GM19099 (cell line): ENCODE results near the gene SLC27A2.

ENCODE experiments used
- POLR2A ChIP-seq: IDR thresholded peaks from 3 replicates; pipeline ENCODE4 v1.6.1; 2011; ENCODE audit warnings: low read depth; ENCODE audit not compliant: insufficient read length; ENCODE audit errors: extremely low read depth

SLC27A2 gene

DNA sequence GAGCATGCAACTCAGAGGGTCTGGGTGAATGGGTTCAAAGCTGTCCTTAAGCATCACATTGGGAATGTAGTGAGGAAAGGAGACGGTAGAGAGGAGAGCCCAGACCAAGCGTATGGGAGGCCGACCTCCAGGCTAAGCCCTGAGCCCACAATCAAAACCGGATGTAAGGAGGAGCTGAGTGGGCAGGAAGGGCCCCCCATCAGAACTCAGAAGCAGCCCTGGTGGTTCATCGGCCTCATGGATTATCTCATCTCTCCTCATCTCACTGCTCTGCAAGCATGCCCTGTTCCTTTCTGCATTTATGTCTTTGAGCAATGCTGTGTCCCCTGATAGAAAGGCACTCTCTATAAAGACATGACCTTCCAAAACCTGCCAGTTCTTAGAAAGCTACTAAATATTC is 77.3 kb downstream of the SLC27A2 start:
- no peak for TF ChIP-seq POLR2A

DNA sequence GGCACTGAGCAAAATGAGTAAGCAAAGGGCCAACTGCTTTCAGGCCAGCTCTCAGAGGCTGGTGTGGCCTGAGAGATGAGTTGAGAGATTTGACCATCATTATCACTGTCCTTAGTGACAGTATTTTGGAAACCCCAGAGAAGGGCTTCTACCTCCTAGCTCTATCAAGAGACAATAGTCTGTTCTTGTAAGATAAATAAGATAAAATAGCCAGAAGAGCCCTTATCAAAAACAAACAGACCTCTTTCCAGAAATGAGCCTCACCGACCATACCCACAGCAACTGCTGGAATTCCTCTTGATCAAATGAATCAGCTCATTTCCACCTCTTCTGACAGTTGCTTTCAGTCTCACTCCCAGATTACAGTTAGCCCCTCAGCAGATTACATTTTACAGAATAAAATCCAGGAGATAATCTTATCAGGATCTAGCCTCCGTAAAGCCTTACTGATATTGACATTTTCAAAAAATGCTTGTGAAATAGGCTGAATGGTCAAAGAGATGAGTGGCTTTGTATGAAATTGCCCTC is 79.0 kb downstream of the SLC27A2 start:
- TF ChIP-seq POLR2A, result no peak

DNA sequence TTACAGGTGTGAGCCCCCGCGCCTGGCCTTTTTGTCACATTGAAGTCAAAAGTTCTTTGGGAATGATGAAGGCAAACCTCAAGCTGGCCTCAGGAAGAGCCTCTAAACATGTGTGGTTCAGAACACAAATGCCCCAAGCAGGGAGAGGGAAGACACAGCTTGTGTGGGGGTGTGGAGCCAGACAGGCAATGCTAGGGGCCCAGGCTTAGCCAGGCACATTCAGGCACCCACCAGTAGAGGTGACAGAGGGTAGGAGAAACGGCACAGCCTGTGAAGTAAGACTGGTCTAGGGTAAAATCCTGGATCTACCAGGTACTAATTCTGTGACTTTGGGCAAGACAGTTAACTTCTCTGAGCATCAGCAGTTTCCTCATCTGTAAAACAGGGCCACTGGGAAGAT is 80.0 kb downstream of the SLC27A2 start:
- TF ChIP-seq POLR2A, result no peak

DNA sequence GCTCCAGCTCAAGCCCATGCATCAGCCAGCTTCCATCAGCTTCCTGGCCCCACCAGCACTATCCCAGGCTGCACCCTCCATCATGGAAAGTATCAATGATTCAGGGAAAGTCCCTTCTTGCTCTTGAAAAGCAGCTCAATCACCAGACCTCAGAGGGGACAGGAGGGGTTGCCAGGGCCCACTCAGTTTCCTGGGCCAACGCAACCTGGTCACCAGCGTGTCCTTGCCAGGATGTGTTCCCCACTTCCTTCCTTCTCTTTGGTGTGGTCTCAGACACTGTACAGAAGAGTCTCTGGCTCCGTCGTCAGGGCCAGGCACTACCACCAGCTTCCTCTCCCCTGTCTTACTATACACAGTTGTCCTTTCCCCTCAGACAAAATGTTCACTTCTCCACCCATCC is 80.5 kb downstream of the SLC27A2 start:
- TF ChIP-seq POLR2A, result no peak

DNA sequence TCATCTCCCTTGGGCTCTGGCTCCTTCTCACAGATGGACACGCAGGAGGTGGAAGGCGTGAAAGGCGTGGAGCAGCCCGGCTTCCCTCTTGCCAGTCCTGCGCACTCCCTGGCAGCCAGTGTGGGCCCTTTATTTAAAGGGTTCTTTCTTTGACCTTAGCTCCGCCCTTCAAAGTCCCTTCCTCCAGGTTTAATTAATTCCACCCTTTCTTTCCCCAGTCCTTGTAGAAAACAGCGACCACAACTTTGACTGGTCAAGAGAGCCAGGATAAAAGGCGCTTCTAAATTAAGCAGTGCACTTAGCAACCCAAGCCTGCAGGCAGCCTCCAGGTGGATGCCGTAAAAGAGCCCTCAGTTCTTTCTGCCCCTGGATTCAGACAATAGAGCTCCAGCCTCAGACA is 83.6 kb downstream of the SLC27A2 start, which contains the start of gene HDC:
Gene HDC (minus strand): TSS at position 107 of the 400 bp plus-strand sequence. CDS start 103 bp downstream, at position 4.
- TF ChIP-seq POLR2A, result no peak

DNA sequence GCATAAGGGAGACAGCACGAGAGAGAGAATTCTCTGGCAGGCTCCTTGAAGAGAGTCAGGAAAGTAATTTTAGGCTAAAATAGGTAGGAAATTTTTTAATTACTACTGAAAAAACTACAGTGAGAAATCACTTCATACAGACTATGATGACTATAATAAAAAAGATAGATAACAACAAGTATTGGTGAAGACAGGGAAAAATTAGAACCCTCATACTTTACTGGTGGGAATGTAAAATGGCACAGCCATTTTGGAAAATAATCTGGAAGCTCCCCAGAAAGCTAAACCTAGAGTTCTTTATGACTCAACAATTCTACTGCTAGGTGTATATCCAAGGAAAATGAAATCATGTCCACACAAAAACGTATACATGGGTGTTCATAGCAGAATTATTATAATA is 85.6 kb downstream of the SLC27A2 start:
- no peak for TF ChIP-seq POLR2A

DNA sequence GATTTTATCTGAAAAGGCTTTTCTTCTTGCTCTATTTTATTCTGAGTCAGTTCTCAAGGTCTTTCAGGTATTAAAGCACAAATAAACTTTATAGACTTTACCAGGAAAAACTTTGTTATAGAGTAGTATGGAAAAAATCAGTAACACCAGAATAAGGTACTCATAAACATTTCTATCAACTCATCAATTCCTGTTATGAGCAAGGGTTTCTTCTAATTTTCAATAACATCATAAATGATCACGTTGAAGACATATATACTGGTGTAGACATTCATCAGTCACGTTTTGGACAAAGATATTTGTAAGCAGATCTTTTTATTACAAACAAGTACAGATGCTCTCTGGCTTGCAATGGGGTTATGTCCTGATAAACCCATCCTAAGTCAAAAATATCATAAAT is 93.1 kb downstream of the SLC27A2 start:
- TF ChIP-seq POLR2A, result no peak

DNA sequence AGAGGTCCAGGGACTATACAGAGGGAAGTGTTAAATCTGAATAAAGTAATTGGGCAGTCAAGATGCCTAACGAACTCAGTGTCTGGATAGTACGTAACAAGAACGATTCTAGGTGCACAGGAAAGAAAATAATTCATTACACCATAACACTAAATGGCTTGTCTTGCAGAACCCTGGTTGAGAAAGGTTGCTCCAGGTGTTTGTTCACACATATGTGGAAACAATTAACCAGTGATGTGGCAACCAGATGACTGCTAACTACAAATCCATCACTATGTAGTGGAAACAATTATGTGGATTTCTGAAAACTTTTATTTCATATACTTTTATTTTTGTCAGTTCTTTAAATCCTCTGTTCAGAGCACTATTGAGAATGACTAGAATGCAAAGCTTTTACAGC is 93.9 kb downstream of the SLC27A2 start:
- no peak for TF ChIP-seq POLR2A

DNA sequence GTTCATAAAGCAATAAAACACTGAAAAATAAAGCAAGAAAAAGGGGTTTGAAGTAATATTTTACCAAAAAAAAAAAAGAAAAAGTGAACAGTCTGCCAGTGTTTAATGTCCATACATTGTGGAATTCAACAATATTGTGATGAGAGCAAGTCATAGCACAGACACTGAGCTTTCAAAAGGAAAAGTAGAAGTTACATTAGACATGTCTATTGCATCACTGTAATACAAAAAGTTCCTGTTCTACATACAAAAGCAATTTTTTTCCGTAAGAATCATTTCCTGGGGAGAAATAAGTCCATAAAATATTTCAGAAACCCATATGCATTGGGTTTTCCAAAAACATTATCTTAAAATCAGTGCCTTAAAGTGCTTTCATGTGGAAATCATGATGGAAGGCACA is 95.4 kb downstream of the SLC27A2 start:
- no peak for TF ChIP-seq POLR2A

DNA sequence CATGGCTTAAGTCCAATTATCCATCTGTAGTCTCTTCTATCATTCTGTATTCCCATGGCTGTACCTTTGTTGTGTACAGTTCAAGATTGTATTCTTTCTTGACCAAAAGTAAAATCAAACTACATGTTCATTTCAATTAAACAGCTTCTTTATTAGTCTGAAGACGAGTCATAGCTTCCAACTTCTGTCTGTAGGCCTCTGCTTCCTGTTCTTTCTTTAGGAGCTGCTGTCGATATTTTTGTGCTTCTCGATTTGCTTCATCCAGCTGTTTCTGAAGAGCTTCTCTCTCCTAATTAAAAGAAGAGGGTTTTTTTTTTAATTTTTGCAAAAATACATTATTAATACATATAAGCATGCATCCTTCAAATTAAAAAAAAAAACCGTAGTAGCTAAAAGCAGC is 96.5 kb downstream of the SLC27A2 start:
- TF ChIP-seq POLR2A, result no peak

DNA sequence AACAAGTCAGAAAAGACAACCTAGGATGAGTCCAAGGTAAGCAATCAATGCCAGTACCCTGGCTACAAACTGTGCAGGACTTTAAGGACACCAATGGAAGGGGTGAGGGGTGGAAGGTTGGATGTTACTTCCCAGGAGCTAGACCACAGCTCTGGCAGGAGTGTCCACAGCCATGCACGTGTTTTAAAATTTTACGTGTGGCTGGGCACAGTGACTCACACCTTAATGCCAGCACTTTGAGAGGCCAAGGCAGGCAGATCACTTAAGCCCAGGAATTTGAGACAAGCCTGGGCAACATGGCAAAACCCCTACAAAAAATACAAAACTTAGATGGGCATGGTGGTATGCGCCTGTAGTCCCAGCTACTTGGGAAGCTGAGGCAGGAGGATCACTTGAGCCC is 98.3 kb downstream of the SLC27A2 start:
- no peak for TF ChIP-seq POLR2A

DNA sequence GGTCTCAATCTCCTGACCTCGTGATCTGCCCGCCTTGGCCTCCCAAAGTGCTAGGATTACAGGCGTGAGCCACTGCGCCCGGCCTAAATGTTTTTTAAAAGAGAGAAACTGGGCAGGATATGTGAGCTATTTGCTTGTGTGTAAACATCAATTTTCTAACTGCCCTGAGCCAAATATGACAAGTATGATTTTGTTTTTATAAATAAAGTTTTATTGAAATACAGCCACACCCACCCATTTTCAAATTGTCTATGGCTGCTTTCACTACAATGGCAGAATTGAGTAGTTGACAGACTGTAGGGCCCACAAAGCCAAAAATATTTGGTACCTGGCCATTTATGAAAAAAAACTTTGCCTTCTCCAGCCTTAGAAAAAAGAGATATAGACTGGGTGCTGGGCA is 99.4 kb downstream of the SLC27A2 start:
- no peak for TF ChIP-seq POLR2A
